Measurements from ENCODE around the gene ELF1. TPM values are rescaled to one million over a fixed set of nuclear protein-coding genes. Genes with fewer than 3 reads are reported as not detected.

ELF1 gene
- total RNA-seq, 1 donor, result 410 TPM

DNA sequence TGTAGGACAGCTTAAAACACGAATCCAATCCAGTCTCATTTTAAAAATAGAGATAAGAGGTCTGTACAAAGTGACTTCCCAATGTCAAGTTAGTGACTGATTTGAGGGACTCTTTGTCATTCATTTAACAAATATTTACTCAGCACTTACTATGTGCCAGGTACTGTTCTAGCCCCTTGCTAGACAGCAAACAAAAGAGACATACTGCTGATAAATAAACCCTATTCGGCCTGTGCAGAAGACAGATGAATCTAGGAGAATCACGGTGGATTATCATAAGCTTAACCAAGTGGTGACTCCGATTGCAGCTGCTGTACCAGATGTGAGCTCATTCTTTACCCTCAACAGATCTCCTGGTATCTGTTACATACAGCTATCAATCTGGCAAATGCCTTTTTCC, 6.4 kb upstream of the ELF1 start:
- Histone ChIP-seq H3K9me3 (ENCODE audit: low read depth, low read length) (no peaks in the 10 kb centered on the region), H3K4me3 (ENCODE audit: low read length) (no peak overlapping the region), H3K27me3 (ENCODE audit: insufficient read depth, low read length) (no peaks in the 10 kb centered on the region), H3K4me1 (ENCODE audit: insufficient read depth, low read length) (peaks cover 7% of the 10 kb centered on the region)

- Histone ChIP-seq H3K4me1 (ENCODE audit: insufficient read depth, low read length) (peaks cover 29% of the 10 kb centered on the region), H3K4me3 (ENCODE audit: low read length) (no peak overlapping the region), H3K9me3 (ENCODE audit: low read depth, low read length) (no peaks in the 10 kb centered on the region), H3K27me3 (ENCODE audit: insufficient read depth, low read length) (no peaks in the 10 kb centered on the region)
Observed at GRCh38 chr13:41019578-41020347, 647 bp upstream of the ELF1 start.

- Histone ChIP-seq H3K4me3 (ENCODE audit: low read length) (peak overlapping the region; percentile 59), H3K4me1 (ENCODE audit: insufficient read depth, low read length) (peaks cover 37% of the 10 kb centered on the region), H3K27me3 (ENCODE audit: insufficient read depth, low read length) (no peaks in the 10 kb centered on the region), H3K9me3 (ENCODE audit: low read depth, low read length) (no peaks in the 10 kb centered on the region)
Observed at GRCh38 chr13:41018602-41018948, 541 bp downstream of the ELF1 start.

DNA sequence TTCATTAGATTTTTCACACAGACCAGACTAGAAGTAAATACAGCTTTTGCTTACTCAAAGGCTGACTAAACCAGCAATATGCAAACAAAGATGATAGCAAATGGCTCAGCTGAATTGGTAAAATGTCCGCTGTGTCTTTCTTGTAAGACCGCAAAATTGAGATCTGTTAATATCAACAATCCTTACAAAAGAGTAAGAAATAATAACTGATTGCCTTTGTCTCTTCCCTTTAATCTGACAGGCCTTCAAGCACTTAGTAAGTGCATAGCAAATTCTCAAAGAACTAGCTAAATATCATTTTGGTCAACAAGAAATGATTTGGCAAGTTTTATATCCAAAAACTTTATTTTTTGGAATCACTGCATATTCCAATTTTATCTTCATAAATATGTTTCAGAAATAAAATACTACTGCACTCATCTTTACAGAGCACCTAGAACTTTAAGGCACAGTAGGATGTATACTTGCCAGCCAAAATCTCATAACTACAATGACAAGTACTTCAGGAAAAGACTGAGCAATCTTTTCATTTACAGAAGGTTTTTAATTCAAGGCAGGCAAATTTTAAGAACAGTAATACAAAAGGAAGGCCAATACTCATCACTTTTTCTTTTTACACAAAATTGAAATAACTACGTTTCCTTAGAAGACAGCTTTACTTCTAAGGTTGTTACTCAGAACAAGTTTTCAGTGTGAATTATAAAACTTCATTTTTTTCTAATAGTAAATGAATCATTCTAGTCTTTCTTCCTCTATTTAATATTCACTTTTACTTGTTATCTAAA, 1.1 kb downstream of the ELF1 start:
- no peaks in the 10 kb centered on the region for H3K27me3 ChIP-seq (ENCODE audit: insufficient read depth, low read length)
- peaks cover 39% of the 10 kb centered on the region for H3K4me1 ChIP-seq (ENCODE audit: insufficient read depth, low read length)
- peak overlapping the region; percentile 59 for H3K4me3 ChIP-seq (ENCODE audit: low read length)
- H3K9me3 ChIP-seq (ENCODE audit: low read depth, low read length), result no peaks in the 10 kb centered on the region

DNA sequence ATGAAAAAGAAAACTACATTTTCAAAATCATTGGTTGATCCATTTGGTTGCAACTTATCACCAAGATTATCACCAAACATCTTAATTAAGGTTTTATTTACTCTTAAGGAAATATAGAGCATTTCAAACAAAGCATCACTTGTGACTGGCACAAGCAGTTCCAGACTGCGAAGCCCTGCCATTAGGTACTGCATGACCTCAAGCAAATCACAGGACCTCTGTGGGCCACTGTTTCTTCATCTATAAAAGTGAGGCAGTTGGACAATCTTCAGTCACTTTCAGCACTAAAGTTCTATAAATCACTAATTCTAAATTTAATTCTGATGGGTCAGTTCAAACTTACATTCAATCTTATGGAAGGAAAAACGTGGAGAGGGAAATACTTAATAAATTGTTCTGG, 2.0 kb downstream of the ELF1 start:
- Histone ChIP-seq H3K9me3 (ENCODE audit: low read depth, low read length) (no peaks in the 10 kb centered on the region), H3K4me3 (ENCODE audit: low read length) (peak overlapping the region; percentile 59), H3K4me1 (ENCODE audit: insufficient read depth, low read length) (peaks cover 48% of the 10 kb centered on the region), H3K27me3 (ENCODE audit: insufficient read depth, low read length) (no peaks in the 10 kb centered on the region)

- H3K4me3 ChIP-seq (ENCODE audit: low read length), result peak overlapping the region; percentile 33
- H3K27me3 ChIP-seq (ENCODE audit: insufficient read depth, low read length), result no peaks in the 10 kb centered on the region
- no peaks in the 10 kb centered on the region for H3K9me3 ChIP-seq (ENCODE audit: low read depth, low read length)
- H3K4me1 ChIP-seq (ENCODE audit: insufficient read depth, low read length), result peaks cover 57% of the 10 kb centered on the region
Observed at GRCh38 chr13:41015920-41016319, 3.2 kb downstream of the ELF1 start.

DNA sequence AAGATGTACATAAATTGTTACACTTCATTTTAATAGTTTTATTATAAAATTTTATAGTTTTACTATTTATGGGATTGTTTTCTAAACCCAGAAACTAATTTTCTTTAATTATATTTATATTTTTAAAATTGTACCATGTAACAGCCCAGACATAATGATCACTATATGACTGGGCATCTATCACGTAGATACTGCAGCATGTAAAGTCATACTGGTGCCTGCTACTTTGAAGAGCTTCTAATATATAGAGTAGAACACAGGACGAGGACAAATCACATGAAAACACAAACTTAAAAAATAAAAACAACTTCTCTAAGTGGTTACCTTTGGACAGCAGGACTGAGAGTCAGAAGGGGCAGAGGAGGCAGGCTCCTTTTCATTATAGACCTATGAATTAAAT, 5.3 kb downstream of the ELF1 start:
- peaks cover 54% of the 10 kb centered on the region for H3K4me1 ChIP-seq (ENCODE audit: insufficient read depth, low read length)
- H3K27me3 ChIP-seq (ENCODE audit: insufficient read depth, low read length), result no peaks in the 10 kb centered on the region
- no peaks in the 10 kb centered on the region for H3K9me3 ChIP-seq (ENCODE audit: low read depth, low read length)
- H3K4me3 ChIP-seq (ENCODE audit: low read length), result no peak overlapping the region

DNA sequence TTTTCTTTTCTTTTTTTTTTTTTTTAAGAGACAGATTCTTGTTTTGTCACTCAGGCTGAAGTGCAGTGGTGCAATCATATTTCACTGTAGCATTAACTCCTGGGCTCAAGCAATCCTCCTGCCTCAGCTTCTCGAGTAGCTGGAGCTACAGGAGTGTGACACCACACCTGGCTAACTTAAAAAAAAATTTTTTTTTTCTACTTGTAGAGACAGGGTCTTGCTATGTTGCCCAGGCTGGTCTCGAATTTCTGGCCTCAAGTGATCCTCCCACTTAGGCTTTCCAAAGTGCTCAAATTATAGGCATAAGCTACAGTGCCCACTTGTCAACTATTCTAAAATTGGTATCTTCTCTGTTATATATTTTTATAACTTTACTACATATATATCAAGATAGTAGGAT, 6.6 kb downstream of the ELF1 start:
- Histone ChIP-seq H3K4me3 (ENCODE audit: low read length) (no peak overlapping the region), H3K27me3 (ENCODE audit: insufficient read depth, low read length) (no peaks in the 10 kb centered on the region), H3K9me3 (ENCODE audit: low read depth, low read length) (no peaks in the 10 kb centered on the region), H3K4me1 (ENCODE audit: insufficient read depth, low read length) (peaks cover 67% of the 10 kb centered on the region)

GRCh38 chr13:41011382-41011956, 7.6 kb downstream of the ELF1 start:
- H3K4me3 ChIP-seq (ENCODE audit: low read length), result no peak overlapping the region
- no peaks in the 10 kb centered on the region for H3K9me3 ChIP-seq (ENCODE audit: low read depth, low read length)
- no peaks in the 10 kb centered on the region for H3K27me3 ChIP-seq (ENCODE audit: insufficient read depth, low read length)
- peaks cover 74% of the 10 kb centered on the region for H3K4me1 ChIP-seq (ENCODE audit: insufficient read depth, low read length)

DNA sequence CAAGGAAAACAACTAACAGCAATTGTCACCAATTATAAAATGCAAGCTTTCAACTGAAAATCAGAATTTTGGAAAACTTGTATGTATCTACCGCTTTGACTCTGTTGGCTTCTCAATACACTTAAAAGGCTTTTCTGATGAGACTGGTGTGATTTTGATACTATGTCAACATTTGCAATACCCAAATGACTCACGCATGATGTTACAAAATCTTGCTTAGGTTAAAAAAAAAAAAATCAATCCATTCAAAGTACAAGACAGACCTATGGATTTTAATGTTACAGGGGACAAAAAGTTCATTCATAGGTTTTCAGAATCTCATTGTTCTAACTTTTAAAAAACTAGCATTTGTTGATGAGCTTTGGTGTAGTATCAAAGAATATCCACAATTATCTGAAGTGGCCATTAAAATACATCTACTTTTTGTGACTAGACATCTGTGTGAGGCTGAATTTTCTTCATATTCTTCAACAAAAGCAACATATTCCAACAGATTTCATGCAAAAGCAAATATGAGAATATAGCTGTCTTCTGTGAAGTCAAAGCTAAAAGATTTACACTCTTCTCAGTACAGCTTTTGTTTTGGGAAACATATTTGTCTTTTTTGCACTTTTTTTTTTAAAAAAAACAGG, 10.7 kb downstream of the ELF1 start:
- H3K4me3 ChIP-seq (ENCODE audit: low read length), result no peak overlapping the region

GRCh38 chr13:41007744-41008128, 11.4 kb downstream of the ELF1 start:
- Histone ChIP-seq H3K9me3 (ENCODE audit: low read depth, low read length) (no peaks in the 10 kb centered on the region), H3K27me3 (ENCODE audit: insufficient read depth, low read length) (no peaks in the 10 kb centered on the region), H3K4me3 (ENCODE audit: low read length) (no peak overlapping the region), H3K4me1 (ENCODE audit: insufficient read depth, low read length) (peaks cover 65% of the 10 kb centered on the region)

More for the DNA sequence above, 10.7 kb downstream of the ELF1 start:
- Histone ChIP-seq H3K27me3 (ENCODE audit: insufficient read depth, low read length) (no peaks in the 10 kb centered on the region), H3K4me1 (ENCODE audit: insufficient read depth, low read length) (peaks cover 68% of the 10 kb centered on the region), H3K9me3 (ENCODE audit: low read depth, low read length) (no peaks in the 10 kb centered on the region)

DNA sequence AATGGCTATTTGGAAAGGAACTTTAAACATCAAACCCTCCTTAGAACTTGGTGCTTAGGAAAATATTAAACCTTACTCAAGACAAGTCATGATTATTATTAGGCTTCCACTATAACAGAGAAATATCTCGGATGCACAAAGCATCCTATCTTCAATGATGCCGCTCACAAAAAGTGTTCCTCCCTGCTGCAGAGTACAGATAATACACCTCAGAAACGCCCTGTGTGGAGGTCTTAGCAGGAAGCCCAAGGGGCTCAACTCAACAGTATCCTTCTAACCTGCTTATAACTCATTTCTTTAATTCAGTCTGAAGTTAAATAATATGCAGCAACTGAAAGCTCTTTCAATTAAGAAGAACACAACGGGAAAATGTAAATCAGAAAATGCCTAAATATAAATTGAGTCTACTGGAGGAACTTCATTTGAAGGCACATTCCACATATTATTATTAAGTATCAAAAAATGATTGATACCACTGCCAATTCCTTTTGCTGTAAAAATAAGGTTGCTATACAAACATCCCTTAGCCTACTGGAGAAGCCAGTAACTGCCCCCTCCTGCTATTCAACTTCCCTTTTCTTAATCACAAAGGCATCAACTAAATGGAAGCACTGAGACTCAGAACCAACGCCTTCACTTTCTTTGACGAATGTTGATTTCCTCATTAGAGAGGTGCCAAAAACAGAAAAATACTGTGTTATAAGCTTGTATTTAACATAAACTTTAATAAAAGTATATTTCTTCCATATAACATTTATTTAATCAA, 12.0 kb downstream of the ELF1 start:
- Histone ChIP-seq H3K27me3 (ENCODE audit: insufficient read depth, low read length) (no peaks in the 10 kb centered on the region), H3K4me1 (ENCODE audit: insufficient read depth, low read length) (peaks cover 64% of the 10 kb centered on the region), H3K4me3 (ENCODE audit: low read length) (no peak overlapping the region), H3K9me3 (ENCODE audit: low read depth, low read length) (no peaks in the 10 kb centered on the region)

DNA sequence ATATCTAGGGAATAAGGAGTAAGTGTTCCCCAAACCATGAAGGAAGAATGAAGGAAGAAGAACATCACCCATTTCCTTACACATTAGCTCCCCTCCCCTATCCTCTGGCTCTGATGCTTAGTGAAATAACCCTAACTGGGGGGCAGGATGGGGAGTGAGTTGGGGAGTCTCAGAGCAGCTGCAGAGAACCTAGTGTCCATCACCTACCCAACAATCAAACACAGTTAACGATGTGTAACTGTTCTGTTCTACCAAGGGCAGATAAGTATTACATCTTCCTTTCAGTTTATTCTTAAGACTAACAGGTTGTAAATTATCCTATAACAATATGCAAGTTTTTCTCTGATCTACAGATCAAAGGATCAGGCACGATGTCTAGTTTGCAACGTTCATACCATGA, 12.8 kb downstream of the ELF1 start:
- no peaks in the 10 kb centered on the region for H3K9me3 ChIP-seq (ENCODE audit: low read depth, low read length)
- H3K4me3 ChIP-seq (ENCODE audit: low read length), result no peak overlapping the region
- peaks cover 64% of the 10 kb centered on the region for H3K4me1 ChIP-seq (ENCODE audit: insufficient read depth, low read length)
- no peaks in the 10 kb centered on the region for H3K27me3 ChIP-seq (ENCODE audit: insufficient read depth, low read length)

DNA sequence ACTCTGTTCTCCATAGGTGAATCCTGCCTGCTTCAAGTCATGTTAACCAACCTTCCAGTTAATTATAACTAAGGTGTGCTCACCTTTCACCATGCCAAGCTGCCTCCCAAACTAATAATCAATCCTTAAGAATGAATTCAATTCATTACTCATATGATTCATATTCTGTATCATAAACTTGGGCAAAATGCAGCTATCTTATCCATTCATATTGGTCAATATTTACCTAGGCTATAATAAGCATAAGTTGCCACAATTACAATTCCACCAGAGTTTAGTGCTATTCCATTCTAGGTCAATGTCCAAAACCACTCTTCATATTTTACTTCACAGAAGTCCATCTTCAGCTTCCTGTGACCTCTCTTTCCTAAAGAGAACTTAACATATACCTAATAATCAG, 13.4 kb downstream of the ELF1 start:
- Histone ChIP-seq H3K4me3 (ENCODE audit: low read length) (no peak overlapping the region), H3K27me3 (ENCODE audit: insufficient read depth, low read length) (no peaks in the 10 kb centered on the region), H3K9me3 (ENCODE audit: low read depth, low read length) (no peaks in the 10 kb centered on the region), H3K4me1 (ENCODE audit: insufficient read depth, low read length) (peaks cover 69% of the 10 kb centered on the region)
